ENCODE results near the gene ABHD17B.

DNA sequence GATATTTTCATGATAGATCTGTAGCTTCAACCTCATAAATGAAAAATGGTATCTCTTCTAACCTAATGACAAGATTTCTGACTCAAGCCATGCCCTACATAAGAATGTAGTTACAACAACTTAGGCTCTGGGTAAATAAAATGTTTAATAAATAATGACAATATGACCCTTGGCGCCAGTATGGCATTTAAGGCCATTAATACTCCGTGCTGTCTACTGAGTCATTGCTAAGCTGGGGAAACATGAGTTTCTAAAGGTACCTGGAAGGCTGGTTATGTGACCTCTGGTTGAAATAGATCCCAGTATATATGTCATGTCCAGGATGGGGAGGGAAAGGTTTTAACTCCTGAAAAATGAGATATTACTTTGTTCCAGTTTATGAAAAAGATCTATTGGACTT lies 84.7 kb downstream of the ABHD17B start:
- TF ChIP-seq CREB1 (IDR thresholded peaks at IDR 0.05; ENCODE audit: low read depth): no peak
- no peak for TF ChIP-seq NFIC (IDR thresholded peaks at IDR 0.05)
- TF ChIP-seq TAF1 (IDR thresholded peaks at IDR 0.05; ENCODE audit: low read depth): no peak
- TF ChIP-seq, protein P1, sequence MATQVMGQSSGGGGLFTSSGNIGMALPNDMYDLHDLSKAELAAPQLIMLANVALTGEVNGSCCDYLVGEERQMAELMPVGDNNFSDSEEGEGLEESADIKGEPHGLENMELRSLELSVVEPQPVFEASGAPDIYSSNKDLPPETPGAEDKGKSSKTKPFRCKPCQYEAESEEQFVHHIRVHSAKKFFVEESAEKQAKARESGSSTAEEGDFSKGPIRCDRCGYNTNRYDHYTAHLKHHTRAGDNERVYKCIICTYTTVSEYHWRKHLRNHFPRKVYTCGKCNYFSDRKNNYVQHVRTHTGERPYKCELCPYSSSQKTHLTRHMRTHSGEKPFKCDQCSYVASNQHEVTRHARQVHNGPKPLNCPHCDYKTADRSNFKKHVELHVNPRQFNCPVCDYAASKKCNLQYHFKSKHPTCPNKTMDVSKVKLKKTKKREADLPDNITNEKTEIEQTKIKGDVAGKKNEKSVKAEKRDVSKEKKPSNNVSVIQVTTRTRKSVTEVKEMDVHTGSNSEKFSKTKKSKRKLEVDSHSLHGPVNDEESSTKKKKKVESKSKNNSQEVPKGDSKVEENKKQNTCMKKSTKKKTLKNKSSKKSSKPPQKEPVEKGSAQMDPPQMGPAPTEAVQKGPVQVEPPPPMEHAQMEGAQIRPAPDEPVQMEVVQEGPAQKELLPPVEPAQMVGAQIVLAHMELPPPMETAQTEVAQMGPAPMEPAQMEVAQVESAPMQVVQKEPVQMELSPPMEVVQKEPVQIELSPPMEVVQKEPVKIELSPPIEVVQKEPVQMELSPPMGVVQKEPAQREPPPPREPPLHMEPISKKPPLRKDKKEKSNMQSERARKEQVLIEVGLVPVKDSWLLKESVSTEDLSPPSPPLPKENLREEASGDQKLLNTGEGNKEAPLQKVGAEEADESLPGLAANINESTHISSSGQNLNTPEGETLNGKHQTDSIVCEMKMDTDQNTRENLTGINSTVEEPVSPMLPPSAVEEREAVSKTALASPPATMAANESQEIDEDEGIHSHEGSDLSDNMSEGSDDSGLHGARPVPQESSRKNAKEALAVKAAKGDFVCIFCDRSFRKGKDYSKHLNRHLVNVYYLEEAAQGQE (IDR thresholded peaks at IDR 0.05; ENCODE audit: low read depth): no peak
- TF ChIP-seq USF1 (IDR thresholded peaks at IDR 0.05): no peak
- no peak for TF ChIP-seq TEAD4 (IDR thresholded peaks at IDR 0.05)
- no peak for TF ChIP-seq YY1 (IDR thresholded peaks at IDR 0.05; ENCODE audit: low read depth)
- no peak for TF ChIP-seq FOXM1 (IDR thresholded peaks at IDR 0.05; ENCODE audit: borderline replicate concordance, low read depth)
- no peak for TF ChIP-seq MAX (IDR thresholded peaks at IDR 0.05)
- TF ChIP-seq CEBPB (IDR thresholded peaks at IDR 0.05): no peak
- no peak for TF ChIP-seq RAD21 (IDR thresholded peaks at IDR 0.05; ENCODE audit: low read depth)
- no peak for TF ChIP-seq EGR1 (IDR thresholded peaks at IDR 0.05)

Measured in Ishikawa (cell line).